ENCODE measurements around the gene HNRNPM.

The HNRNPM gene

DNA sequence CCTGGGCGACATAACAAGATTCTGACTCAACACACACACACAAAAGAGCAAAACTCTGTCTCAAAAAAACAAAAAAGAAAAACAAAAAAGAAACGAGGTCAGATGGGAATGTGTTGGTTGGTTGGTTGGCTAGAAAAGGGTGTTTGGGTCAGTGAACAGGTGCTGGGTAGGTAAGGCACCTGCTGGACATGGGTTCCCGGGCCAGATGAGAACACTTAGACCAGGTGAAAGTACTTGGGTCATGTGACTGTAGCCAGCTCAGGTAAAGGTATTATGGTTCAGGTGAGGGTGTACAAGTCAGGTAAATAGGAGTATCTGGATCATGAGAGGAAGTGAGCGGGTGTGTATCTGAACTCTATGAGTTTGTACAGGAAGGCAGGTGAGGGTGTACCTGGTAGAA lies 83.7 kb downstream of the HNRNPM start:
- no peak for DNase-seq (ENCODE audit: extremely low read depth, low read depth)
- TF ChIP-seq, protein P1, sequence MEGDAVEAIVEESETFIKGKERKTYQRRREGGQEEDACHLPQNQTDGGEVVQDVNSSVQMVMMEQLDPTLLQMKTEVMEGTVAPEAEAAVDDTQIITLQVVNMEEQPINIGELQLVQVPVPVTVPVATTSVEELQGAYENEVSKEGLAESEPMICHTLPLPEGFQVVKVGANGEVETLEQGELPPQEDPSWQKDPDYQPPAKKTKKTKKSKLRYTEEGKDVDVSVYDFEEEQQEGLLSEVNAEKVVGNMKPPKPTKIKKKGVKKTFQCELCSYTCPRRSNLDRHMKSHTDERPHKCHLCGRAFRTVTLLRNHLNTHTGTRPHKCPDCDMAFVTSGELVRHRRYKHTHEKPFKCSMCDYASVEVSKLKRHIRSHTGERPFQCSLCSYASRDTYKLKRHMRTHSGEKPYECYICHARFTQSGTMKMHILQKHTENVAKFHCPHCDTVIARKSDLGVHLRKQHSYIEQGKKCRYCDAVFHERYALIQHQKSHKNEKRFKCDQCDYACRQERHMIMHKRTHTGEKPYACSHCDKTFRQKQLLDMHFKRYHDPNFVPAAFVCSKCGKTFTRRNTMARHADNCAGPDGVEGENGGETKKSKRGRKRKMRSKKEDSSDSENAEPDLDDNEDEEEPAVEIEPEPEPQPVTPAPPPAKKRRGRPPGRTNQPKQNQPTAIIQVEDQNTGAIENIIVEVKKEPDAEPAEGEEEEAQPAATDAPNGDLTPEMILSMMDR (IDR thresholded peaks at IDR 0.05; ENCODE audit: low read depth, low read length, missing control alignments): no peak
- no peak overlapping the region for H3K4me3 ChIP-seq (replicated peaks; ENCODE audit: low read depth, low read length)

DNA sequence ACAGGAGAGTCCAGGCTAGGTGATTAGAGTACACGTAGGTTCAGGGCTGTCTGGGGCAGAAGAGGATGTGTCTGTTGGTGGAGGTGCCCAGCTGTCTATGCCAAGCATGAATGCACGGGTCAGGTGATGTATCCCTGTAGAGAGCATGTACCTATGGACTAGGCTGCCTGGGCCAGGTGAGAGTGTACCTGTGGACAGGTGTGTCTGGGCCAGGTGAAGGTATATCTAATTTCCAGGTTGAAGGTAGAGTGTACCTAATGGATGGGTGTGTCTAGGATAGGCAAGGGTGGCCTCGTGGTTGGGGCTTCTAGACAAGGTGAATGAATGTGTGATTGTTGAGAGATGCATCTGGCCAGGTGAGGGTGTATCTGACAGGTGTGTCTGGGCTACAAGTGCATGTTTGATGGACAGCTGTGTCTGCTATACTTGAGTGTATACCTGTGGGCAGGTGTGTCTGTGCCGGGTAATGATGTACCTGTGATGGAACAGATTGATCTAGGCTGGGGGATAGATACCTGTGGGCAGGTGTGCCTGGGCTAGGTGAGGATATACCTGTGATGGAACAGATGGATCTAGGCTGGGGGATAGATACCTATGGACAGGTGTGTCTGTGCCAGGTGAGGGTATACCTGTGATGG lies 84.7 kb downstream of the HNRNPM start:
- DNase-seq (ENCODE audit: extremely low read depth, low read depth): no peak
- H3K4me3 ChIP-seq (replicated peaks; ENCODE audit: low read depth, low read length): no peak overlapping the region
- TF ChIP-seq, protein P1 (IDR thresholded peaks at IDR 0.05; ENCODE audit: low read depth, low read length, missing control alignments): no peak

DNA sequence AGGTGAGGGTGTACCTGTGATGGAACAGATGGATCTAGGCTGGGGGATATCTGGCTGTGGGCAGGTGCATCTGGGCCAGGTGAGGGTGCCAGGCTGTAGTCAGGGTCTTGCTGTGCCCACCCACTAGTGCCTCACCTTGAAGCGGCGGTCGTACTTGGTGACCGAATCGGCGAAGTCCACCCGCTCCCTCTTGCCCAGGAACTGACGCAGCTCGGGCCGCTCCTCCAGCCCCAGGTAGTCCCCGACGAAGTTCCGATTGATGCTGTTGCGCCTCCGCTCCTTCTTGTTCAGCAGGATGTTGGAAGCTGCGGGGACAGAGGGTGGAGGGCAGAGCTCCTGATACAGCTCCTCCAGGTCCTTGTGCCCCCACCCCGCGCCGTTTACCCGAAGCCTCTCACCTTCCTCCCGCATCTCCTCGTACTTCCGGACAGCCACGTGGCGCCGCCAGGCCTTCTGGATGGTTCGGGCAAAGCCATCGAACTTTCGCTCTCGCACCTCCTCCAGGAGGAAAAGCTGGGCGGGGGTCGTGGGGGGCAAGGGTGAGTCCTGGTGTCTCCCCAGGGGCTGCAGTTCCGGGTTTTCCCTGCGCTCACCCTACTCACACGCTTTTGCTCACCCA lies 85.4 kb downstream of the HNRNPM start:
- TF ChIP-seq, protein P1 (IDR thresholded peaks at IDR 0.05; ENCODE audit: low read depth, low read length, missing control alignments): no peak
- no peak for DNase-seq (ENCODE audit: extremely low read depth, low read depth)
- no peak overlapping the region for H3K4me3 ChIP-seq (replicated peaks; ENCODE audit: low read depth, low read length)

DNA sequence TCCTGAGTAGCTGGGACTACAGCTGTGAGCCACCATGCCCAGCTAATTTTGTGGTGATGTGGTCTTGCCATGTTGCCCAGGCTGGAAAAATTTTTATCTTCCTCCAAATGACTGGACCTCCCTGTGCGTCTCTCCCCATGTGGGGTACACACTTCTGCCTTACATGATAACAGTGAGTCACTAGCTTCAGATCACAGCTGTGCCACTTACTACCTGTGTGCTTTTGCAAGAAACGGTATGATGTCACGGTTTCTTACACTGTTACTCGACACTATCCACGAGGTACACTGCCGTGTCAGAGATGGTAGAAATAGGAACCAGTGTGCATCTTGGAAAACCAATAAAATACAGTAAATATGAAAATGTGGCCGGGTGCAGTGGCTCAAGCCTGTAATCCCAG lies 86.7 kb downstream of the HNRNPM start:
- H3K4me3 ChIP-seq (replicated peaks; ENCODE audit: low read depth, low read length): no peak overlapping the region
- no peak for DNase-seq (ENCODE audit: extremely low read depth, low read depth)
- TF ChIP-seq, protein P1 (IDR thresholded peaks at IDR 0.05; ENCODE audit: low read depth, low read length, missing control alignments): no peak

DNA sequence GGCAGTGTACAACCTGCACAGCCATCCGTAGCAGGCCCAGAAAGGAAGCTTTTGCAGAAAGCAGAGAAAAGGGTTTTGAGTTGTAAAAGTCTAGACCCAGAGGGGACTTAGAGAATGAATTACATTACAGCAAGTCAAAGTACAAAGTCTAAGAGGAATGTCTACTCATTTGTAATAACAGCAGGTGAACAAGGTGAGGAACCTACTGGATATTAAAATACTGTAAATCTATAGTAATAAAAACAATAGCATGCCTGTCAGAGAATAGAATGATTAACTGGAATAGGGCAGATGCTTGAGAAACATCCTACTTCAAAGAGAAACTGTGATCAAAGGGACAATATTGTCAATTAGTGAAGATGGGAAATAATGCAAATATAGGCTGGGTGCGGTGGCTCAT lies 87.5 kb downstream of the HNRNPM start:
- TF ChIP-seq, protein P1 (IDR thresholded peaks at IDR 0.05; ENCODE audit: low read depth, low read length, missing control alignments): no peak
- DNase-seq (ENCODE audit: extremely low read depth, low read depth): no peak
- no peak overlapping the region for H3K4me3 ChIP-seq (replicated peaks; ENCODE audit: low read depth, low read length)

DNA sequence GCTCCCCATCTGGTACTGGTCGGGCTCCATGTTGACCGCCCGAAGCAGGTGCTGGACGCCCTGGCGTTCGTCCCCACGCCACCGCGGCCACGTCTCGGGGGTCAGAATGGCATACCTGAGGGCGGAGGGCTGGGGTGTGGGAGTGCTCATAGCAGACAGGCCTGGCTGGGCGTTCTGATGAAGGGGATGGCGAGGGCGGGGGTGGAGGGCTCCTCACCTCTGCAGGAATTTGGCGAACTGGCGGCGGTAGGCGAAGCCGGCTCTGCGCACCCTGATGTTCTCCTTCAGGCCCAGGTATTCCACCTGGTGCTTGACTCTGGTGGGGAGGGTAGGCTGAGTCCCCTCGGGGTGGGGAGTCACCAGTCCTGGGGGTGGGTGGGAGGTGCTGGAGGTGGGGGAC lies 91.5 kb downstream of the HNRNPM start:
- DNase-seq (ENCODE audit: extremely low read depth, low read depth): no peak
- TF ChIP-seq, protein P1 (IDR thresholded peaks at IDR 0.05; ENCODE audit: low read depth, low read length, missing control alignments): no peak
- H3K4me3 ChIP-seq (replicated peaks; ENCODE audit: low read depth, low read length): no peak overlapping the region
